Esophagus muscularis mucosa (tissue), 4 donors: ENCODE results near the gene QRFPR. TPM values are rescaled to one million over a fixed set of nuclear protein-coding genes. Genes with fewer than 3 reads are reported as not detected.
"Not testable (repeated sequence)": the region's sequence is repeated elsewhere in the genome, so short reads cannot be mapped to it uniquely, and the experiment has no call there.

Experiments
- DNase-seq: peaks from one replicate; pipeline ENCODE4 v3.0.0-alpha.2; 2017; ENCODE audit errors: extremely low spot score
- H3K27ac ChIP-seq, 4 donors: fragments of 200-600 bp; sonication (generic); replicated peaks in 1 of 4; 1 replicate in 3 of 4; 2 replicates in 1 of 4; pipeline ENCODE4 v1.5.1; 2016 to 2019; ENCODE audit warnings: mild to moderate bottlenecking in 1 of 4
- H3K27me3 ChIP-seq, 4 donors: fragments of 200-600 bp; sonication (generic); one replicate each; pipeline versions ENCODE4 v1.5.1 to v1.6.0; 2016 to 2019
- H3K36me3 ChIP-seq, 4 donors: fragments of 200-600 bp; sonication (generic); one replicate each; pipeline ENCODE4 v1.5.1; 2016 to 2019
- H3K4me1 ChIP-seq, 4 donors: fragments of 200-600 bp; sonication (generic); one replicate each; pipeline ENCODE4 v1.5.1; 2016 to 2019
- H3K4me3 ChIP-seq, 4 donors: fragments of 200-600 bp; sonication (generic); 1 replicate in 2 of 4; 2 replicates in 2 of 4; pipeline ENCODE4 v1.5.1; 2016 to 2019; ENCODE audit warnings: mild to moderate bottlenecking in 4 of 4, moderate library complexity in 1 of 4
- H3K9me3 ChIP-seq, 4 donors: fragments of 200-600 bp; sonication (generic); 1 replicate in 3 of 4; 2 replicates in 1 of 4; pipeline ENCODE4 v1.5.1; 2016 to 2019
- EP300 ChIP-seq: sonication (generic); formaldehyde crosslinking; IDR thresholded peaks from one replicate; pipeline ENCODE4 v1.6.1; 2017; ENCODE audit warnings: antibody characterized with exemption
- POLR2A ChIP-seq: fragments of 450-650 bp; IDR thresholded peaks from one replicate; pipeline ENCODE4 v1.6.1; 2017; ENCODE audit warnings: antibody characterized with exemption, moderate library complexity, mild to moderate bottlenecking, low read depth
- POLR2AphosphoS5 ChIP-seq, 2 donors: sonication (generic); formaldehyde crosslinking; IDR thresholded peaks; one replicate each; pipeline ENCODE4 v1.6.1; 2017; ENCODE audit warnings: antibody characterized with exemption in 2 of 2
- WGBS: methylation state at CpG from one replicate; pipeline ENCODE4 v1.1.5; 2018; 5-methylcytosine and 5-hydroxymethylcytosine counted together
- intact Hi-C: fragments of 100-400 bp; cut with DNase I; formaldehyde crosslinking; loops from one replicate; pipeline ENCODE4 v1.15.1; 2023
- total RNA-seq, 4 donors: library from RNA; depleted of rRNA; stranded (reverse); fragments of >200 nt; gene quantifications; one replicate each; pipeline versions ENCODE4 v1.1.0 to v1.2.1, GENCODE V29; 2016
- TF ChIP-seq, protein P1 (sequence below), 3 experiments: fragments of 200-600 bp in 2 of 3; fragments of 450-650 bp in 1 of 3; sonication (generic) in 2 of 3; IDR thresholded peaks; one replicate each; pipeline ENCODE4 v1.5.1; 2017 to 2019; ENCODE audit warnings: antibody characterized with exemption in 3 of 3, mild to moderate bottlenecking in 2 of 3, moderate library complexity in 1 of 3

QRFPR gene
- under 1 TPM in 1 of 4 donors, not detected in 3; 0.26 TPM for total RNA-seq

- Histone ChIP-seq H3K36me3 (no peaks in the 10 kb centered on the region), H3K4me1 (peaks cover 0 to 11% (median 10%) of the 10 kb centered on the region in 4 donors), H3K9me3 (no peaks in the 10 kb centered on the region), H3K27me3 (peaks cover 0 to 43% (median 16%) of the 10 kb centered on the region in 4 donors), H3K4me3 (peak within 1 kb of the TSS; percentile 22 to 36 (median 31)), H3K27ac (no peak within 1 kb of the TSS)
- intact Hi-C loops: no loop called here
- WGBS: 17% methylated on average over 20 of the region's 35 CpGs
- TF ChIP-seq, protein P1, sequence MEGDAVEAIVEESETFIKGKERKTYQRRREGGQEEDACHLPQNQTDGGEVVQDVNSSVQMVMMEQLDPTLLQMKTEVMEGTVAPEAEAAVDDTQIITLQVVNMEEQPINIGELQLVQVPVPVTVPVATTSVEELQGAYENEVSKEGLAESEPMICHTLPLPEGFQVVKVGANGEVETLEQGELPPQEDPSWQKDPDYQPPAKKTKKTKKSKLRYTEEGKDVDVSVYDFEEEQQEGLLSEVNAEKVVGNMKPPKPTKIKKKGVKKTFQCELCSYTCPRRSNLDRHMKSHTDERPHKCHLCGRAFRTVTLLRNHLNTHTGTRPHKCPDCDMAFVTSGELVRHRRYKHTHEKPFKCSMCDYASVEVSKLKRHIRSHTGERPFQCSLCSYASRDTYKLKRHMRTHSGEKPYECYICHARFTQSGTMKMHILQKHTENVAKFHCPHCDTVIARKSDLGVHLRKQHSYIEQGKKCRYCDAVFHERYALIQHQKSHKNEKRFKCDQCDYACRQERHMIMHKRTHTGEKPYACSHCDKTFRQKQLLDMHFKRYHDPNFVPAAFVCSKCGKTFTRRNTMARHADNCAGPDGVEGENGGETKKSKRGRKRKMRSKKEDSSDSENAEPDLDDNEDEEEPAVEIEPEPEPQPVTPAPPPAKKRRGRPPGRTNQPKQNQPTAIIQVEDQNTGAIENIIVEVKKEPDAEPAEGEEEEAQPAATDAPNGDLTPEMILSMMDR (IDR thresholded peaks at IDR 0.05): no peak
- DNase-seq: no peak
Measured at GRCh38 chr4:121380776-121381462, at the start of gene QRFPR. Gene QRFPR (minus strand): TSS chr4:121381018. CDS start chr4:121380647, 371 bp downstream.

DNA sequence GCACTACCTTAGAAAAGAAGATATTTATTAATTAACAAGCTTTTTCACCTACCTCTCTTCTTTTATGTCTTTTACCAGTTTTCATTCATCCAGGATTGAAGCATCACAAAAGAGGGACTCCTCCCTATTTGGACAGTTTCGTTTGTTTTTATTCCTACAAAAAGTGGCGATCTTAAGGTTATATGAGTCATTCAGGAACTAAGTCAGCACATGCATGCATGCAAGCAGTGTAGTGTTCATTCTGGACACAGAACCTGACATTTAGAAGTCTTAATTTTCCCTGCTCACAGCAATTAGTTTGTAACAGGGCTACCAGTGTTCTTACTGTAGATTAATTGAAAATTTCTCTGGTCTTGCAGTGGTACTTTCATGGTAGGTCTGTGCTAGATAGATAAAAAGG, 47.9 kb upstream of the QRFPR start:
- no peak for DNase-seq
- Histone ChIP-seq H3K4me1 (no peaks in the 10 kb centered on the region), H3K9me3 (peaks cover 0 to 5% (median 0%) of the 10 kb centered on the region in 4 donors), H3K27me3 (no peaks in the 10 kb centered on the region), H3K4me3 (no peak overlapping the region), H3K36me3 (no peaks in the 10 kb centered on the region), H3K27ac (no peak overlapping the region)
- intact Hi-C loops: no loop called here
- WGBS: 52% methylated on average over 2 of the region's 2 CpGs
- TF ChIP-seq EP300 (no peak), POLR2A (no peak), POLR2AphosphoS5 (IDR thresholded peaks at IDR 0.05) (no peak)
- TF ChIP-seq, protein P1 (IDR thresholded peaks at IDR 0.05): no peak

- no peak overlapping the region for H3K27ac ChIP-seq
- TF ChIP-seq EP300 (no peak), POLR2AphosphoS5 (IDR thresholded peaks at IDR 0.05) (no peak)
- TF ChIP-seq, protein P1 (IDR thresholded peaks at IDR 0.05): peak in 1 of 3 experiments; percentile 16
- no peaks in the 10 kb centered on the region for H3K4me1 ChIP-seq
- intact Hi-C loops: no loop called here
- no peak overlapping the region for H3K4me3 ChIP-seq
- no peaks in the 10 kb centered on the region for H3K27me3 ChIP-seq
- WGBS: 53% methylated on average over 4 of the region's 4 CpGs
- no peaks in the 10 kb centered on the region for H3K36me3 ChIP-seq
- no peaks in the 10 kb centered on the region for H3K9me3 ChIP-seq
- no peak for DNase-seq
Measured at GRCh38 chr4:121421594-121421993, 40.8 kb upstream of the QRFPR start.

- Histone ChIP-seq H3K27ac (no peak overlapping the region), H3K27me3 (no peaks in the 10 kb centered on the region), H3K4me1 (no peaks in the 10 kb centered on the region), H3K9me3 (peaks cover 0 to 5% (median 0%) of the 10 kb centered on the region in 4 donors), H3K36me3 (no peaks in the 10 kb centered on the region), H3K4me3 (no peak overlapping the region)
- 66% methylated on average over 2 of the region's 2 CpGs for WGBS
- TF ChIP-seq POLR2A (no peak), POLR2AphosphoS5 (IDR thresholded peaks at IDR 0.05) (no peak), EP300 (no peak)
- TF ChIP-seq, protein P1 (IDR thresholded peaks at IDR 0.05): no peak
- intact Hi-C loops: no loop called here
- DNase-seq: no peak
Measured at GRCh38 chr4:121411151-121411744, 30.4 kb upstream of the QRFPR start.

DNA sequence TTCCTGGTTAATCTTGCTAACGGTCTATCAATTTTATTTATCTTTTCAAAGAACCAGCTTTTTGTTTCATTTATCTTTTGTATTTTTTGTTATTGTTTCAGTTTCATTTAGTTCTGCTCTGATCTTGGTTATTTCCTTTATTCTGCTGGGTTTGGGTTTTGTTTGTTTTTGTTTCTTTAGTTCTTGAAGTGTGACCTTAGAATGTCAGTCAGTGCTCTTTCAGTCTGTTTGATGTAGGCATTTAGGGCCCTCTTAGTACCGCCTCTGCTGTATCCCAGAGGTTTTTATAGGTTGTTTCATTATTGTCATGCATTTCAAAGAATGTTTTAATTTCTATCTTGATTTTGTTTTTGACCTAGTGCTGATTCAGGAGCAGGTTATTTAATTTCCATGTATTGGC, 27.7 kb upstream of the QRFPR start:
- WGBS: 51% methylated on average over 2 of the region's 2 CpGs
- H3K9me3 ChIP-seq, DNase-seq, intact Hi-C loops, H3K36me3 ChIP-seq, H3K4me3 ChIP-seq, H3K27ac ChIP-seq, H3K27me3 ChIP-seq, H3K4me1 ChIP-seq: not testable (repeated sequence)
